Limb (tissue), 2 donors: Measurements from ENCODE around the gene SRSF2.
A peak's percentile ranks its signal among the peaks of the same experiment; 100 is the strongest.
"Not testable (repeated sequence)": the region's sequence is repeated elsewhere in the genome, so short reads cannot be mapped to it uniquely, and the experiment has no call there.

Source experiments
- DNase-seq, 2 donors: peaks; one replicate each; pipeline ENCODE4 v3.0.0-alpha.2; 2016; ENCODE audit errors: extremely low spot score in 2 of 2

The SRSF2 gene

DNA sequence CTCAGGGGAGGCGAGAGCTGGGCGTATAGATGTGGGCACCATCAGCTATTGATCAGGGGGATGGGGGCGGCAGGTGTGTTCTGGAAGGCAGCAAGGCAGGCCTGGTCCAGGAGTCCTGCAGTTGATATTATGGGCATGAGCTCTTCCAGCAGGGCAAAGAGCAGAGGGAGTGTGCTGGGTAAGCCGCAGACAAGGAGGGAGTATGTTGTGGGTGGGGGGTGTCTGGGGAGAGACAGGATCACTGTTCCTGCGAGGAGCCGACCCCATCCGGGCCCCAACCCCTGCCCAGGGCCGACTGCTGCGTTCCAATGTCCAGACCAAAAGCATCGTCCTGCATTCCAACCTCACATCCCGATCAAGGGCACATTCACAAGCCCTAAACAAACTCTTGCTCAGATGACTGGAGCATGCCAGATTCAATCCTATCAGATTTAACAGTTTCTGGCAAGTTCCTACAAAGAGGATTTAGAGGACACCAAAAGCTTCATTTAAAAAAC lies 35.6 kb downstream of the SRSF2 start:
- no peak for DNase-seq

DNA sequence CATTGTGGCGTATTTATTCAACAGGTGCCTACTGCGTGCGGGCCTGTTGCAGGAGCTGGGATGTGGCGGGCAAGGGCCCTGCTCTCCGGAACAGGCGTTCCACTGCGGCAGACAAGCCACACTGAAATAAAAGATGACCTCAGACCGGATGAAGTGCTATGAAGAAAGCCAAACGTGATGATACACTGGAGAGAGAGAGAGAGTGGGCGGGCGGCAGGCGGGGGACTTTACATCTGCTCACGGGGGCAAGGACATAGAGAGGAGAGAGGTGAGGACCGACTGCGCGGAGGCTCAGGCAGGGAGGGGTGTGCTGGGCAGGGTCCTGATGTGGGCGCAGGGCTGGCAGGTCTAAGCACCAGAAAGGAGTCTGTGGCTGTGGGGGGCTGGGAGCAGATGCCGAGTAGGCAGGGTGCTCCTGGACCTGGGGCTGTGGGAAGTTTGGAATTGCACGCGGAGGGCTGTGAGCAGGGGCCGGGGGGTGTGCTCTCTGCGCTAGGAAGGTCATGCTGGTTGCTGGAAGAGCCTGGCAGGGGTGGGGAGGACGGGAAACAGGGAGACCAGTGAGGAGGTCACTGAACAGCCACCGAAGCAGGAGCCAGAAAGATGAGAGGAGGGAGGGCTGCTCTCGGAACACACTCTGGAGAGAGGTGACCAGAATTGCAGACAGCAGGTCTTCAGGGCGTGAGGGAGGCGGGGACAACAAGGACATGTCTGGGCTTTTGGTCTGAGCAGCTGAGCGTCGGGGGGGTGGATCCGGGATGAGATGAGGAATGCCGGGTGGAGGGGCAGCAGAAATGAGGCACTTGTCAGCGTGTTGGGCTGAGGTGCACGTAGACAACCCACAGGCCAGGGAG lies 36.3 kb downstream of the SRSF2 start:
- peak; percentile 62 to 70 for DNase-seq

DNA sequence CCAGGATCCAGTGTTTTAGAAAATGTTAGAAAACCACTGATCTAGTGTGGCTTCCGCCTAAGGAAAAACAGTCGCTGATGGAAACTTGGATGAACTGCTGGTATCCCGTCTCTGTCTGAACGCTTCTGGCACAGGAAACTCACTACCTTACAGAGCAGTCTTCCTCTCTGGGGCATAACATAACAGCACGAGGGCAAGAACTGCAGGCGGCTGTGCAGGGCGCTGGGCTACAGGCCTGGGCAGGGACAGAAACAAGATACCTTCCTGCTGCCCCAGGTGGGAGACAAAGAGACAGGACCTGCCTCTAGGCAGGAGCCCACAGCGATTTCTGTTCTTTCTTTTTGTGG lies 36.9 kb downstream of the SRSF2 start:
- no peak for DNase-seq

DNA sequence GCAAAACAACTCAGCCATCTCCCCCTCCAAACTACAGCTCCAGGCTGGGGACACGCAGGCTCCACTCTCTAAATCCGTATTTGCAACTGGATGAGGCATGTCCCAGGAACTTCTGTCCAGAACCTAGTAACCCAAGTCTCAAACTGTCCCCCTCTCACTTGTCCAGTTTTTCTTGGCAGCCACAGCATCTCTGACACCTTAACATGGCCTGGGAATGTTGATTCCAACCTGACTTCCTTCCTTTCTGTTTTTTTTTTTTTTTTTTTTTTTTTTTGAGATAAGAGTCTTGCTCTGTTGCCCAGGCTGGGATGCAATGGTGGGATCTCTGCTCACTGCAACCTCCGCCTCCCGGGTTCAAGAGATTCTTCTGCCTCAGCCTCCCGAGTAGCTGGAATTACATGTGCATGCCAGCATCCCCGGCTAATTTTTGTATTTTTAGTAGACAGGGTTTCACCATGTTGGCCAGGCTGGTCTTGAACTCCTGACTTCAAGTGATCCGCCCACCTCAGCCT lies 38.6 kb downstream of the SRSF2 start:
- DNase-seq, result not testable (repeated sequence)

DNA sequence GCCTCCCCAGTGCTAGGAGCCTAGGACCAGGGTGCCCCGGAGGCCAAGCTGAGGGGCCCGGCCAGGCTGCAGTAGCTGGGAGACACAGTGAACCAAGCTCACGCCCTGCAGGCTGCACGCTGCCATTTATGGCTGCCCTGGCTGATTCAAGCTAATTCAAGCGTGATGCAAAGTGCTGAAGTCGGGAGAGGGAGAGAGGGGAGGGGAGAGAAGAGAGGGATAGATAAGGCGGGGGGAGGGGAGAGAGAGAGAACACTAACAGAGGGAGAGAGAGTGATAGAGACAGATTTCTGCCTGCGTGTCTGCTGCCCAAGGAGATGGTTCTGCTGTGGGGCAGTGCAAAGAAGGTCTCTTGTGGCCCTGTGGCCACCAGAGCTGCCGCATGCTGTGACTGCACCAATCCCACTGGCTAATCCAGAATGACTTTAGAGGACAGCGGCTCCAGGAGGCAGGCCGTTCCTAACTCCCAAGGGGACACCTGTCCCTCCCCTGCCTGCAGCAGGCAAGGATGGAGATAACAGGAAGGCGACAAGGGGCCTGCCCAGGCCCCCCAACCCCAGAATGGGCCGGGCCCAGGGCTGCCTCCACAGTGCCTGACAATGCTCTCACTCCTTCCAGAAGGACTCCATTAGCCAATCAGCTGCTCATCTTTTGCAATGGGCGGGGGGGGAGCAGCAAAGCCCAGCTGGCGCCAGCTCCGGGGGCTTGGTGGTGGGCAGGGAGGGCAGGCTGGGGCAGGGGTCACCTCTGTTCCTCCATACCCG lies 39.2 kb downstream of the SRSF2 start:
- DNase-seq, result peak in 1 of 2 donors; percentile 54

DNA sequence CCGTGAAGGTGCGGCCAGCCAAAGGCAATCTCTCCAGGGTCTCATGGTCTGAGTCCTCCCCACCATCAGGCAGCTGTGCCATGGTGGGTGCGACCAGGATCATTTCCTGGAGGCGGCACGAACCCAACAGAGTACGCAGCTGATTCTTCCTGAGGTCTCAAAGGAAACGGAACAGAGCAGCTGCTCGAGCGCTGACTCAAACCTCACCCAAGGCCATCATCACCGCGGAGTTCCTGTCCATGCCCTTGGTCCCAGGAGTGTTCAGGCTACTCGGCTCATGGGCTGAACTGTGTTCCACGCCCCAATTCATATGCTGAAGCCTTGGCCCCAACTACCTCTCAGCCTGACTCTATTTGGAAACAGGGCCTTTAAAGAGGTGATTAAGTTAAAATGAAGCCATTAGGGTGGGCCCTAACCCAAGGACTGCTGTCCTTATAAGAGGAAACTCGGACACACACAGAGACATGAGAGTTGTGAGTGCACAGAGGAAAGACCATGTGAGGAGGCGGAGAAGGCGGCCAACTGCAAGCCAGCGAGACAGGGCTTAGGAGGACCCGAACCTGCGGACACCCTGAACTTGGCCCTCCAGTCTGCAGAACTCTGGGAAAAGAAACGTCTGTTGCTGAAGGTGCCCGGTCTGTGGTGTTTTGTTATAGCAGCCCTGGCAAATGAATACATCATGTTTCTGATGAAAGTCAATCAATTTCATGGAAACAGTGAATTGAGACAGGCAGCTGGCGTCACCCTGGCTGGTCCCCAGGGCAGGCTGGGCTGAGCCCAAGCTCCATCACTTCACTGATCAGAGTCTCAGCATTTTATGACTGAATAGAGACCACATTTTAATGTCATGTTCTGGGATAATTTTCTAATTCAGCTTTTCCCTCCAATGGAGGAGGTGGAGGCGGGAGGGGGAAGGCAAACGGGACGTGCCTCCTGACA lies 40.1 kb downstream of the SRSF2 start:
- DNase-seq, result no peak

DNA sequence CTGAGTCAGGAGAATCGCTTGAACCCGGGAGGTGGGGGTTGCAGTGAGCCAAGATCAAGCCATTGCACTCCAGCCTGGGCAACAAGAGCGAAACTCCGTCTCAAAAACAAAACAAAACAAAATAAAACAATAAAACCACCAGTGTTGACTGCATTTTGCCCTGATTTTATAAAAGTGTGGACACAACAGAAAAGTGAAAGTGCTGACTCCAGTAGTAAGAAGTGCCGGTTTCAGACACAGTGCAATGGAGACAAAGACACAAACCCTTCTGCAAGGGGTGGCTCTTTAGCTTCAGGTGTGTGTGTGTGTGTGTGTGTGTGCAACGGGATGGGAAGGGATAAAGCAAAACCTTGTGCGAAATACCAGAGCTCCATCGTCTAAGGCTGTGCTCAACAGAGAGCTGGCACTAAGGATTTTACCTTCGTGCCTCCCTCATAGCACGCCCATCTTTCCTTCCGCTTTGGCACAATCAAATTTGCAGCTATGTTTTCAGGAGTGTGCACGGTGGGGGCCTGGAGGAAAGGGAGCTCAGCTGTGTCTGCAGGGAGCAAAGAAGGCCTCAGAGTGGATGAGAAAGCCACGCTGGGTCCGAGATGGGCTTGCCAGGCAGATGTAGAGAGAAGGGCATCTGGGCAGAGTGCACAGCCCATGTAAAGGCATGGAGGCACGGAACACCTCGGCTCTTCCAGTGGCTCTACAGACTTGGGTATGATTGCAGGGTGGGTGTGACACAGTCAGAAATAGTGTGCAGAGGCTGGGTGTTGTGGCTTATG lies 41.9 kb downstream of the SRSF2 start:
- DNase-seq, result no peak

DNA sequence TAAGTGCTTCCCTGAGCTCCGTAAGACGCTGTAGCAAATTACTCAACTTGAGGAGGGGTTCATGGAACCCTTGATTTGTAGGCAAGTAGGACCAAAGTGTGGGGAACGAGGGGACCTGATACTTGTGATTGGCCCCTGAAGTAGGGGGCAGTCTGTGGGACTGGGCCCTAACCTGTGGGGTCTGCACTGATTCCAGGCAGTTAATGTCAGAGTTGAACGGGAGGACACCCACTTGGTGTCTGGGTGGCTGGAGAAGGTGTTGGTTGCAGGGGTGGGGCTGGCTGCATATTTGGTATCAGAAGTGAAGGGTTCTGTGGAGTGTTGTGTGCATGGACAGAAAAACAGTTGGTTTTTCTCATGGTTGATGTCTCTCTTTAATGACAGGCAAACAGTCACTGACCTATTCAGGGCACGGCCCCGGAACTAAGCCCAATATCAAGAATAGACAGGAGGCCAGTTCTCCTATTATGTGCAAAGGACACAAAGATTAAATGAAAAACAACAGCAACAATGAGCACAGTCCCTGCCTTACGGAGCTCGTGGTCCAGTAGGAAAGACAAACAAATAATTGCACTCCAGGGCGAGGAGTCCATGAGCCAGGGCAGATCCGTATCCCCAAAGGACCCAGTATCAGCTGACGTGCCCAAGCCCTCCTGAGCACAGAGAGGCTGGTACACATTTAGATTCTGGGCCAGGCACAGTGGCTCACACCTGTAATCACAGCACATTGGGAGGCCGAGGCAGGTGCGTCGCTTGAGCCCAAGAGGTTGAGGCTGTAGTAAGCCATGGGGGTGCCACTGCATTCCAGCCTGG lies 45.5 kb downstream of the SRSF2 start:
- DNase-seq, result no peak

DNA sequence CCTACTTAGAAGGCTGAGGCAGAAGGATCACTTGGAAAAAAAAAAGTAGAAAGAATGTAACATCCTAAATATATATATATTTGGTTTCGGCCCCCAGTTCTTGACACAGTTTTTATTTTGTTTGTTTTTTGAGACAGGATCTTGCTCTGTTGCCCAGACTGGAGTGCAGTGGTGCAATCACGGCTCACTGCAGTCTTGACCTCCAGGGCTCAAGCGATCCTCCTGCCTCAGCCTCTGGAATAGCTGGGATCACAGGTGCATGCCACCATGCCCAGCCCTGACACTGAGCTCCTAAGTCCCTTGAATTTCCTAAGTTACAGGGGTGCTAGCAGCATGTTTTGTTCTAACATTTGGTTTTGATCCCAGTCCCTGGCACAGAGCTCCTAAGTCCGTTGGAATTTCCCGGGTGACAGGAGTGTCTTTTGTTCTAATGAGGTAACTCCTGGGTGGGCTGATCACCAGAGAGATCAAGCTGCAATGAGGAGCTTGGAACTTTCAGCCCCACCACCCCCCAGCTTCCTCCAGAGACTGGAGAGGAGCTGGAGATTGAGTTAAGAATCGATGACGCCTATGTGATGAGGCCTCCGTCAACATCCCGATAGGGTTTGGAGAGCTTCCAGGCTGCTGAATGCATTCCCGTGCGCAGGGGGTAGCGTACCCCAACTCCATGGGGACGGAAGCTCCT lies 46.4 kb downstream of the SRSF2 start:
- no peak for DNase-seq

DNA sequence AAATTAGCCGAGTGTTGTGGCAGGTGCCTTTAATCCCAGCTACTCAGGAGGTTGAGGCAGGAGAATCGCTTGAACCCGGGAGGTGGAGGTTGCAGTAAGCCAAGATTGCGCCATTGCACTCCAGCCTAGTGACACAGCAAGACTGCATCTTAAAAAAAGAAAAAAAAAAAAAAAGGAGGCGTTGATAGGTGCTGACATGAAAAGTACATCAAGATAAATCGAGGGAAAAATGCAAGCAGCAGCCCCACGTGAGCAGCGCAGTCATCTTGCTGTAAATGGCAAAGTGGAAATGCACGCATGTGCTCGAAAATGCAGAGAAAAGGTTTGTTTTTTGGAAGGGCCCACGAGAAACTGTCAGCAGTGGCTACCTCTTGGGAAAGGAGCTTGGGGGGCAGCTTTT lies 47.3 kb downstream of the SRSF2 start:
- no peak for DNase-seq

DNA sequence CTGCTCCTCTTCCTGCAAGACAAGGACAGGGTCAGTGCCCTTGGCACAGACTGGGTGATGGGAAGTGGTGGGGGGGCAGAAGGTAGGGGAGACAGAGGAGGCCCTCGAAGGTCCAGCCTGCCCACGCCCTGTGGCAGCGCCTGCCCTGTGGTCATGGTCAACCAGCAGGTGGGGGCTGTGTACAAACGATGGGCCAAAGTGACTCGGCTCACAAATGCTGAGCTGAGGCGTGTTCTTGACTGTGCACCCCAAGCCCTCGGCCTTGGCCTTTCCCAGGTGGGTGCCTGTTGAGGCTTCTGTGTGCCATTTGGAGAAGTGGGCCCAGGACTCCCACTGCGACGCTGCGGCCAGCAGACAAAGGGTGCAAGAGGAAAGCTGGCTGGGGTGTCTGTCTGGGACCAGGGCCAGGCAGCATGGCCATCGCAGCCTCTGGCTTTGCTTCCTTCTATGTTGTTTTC lies 48.9 kb downstream of the SRSF2 start:
- DNase-seq, result no peak

DNA sequence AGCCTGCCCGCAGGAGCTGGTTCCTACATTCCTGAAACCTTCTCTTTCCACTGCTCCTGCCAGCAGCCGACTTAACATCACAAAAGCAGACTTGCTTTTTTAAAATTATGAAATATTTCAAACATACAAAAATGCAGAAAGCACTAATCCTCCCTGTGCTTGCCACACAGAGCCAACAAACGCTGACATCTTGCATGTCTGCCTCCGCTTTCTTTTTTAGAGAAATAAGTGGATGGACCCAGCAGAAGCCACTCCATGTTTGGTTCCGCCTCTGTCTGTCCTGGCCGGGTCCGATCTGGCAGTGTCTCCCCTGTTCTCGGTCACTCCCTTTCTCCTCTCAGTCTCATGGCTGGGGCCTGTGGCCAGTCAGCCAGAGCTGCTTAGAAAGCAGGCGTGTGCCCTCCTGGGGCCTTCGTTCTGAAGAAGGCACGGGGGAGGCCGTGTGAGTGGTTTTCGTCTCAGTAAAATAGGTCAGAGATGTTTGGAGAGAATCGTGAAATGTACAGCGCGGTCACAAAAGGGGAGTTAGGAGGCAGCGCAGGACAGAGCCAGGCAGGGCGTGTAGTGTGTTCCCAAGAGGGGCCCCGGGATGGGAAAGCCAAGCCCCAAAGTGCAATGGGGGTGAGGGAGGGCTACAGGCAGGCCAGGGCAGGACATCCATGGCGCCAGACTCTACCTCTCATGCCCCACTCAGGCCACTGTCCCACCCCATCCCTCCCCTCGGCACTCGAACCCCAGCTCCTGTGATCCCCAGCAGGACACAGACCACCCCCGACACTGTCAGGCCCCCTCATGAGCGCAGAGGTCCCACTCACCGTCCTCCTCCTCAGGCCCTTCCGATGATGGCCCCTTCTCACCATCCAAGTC lies 49.6 kb downstream of the SRSF2 start:
- DNase-seq, result no peak

DNA sequence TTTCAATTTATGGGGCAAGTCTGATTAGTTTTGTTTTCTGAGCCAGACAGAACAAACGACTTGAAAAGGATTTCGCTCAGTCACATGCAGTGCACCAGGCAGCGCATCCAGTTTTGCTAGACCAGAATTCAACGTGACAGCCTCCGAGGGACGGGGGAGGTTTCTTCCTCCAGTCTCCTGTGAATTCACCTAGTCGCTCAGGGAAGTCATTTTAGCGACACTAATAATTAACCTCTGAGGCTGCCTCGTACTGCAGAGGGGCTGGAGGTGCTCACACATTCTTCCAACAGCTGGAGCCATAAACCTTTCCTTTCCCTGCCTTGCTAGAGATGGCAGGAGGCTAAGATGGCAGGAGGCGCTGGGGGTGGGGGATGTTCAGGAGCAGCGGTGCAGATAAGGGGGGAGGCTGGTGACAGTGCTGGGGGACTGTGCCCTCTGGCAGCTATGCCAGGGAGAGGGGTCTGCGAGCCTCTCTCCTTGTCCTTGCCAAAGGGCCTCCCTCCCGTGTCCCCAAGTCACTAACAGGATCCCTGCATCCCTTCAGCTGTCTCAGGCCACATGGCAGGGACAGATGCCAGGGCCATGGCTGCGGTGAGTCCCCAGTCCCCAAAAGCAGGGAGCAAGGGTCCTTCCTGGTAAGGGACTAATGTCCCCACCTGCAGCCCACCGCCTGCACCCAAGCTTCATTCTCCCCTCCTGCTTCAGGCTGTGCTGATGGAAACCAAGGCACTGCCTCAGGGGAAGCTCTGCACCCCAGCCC lies 50.4 kb downstream of the SRSF2 start:
- DNase-seq, result no peak

DNA sequence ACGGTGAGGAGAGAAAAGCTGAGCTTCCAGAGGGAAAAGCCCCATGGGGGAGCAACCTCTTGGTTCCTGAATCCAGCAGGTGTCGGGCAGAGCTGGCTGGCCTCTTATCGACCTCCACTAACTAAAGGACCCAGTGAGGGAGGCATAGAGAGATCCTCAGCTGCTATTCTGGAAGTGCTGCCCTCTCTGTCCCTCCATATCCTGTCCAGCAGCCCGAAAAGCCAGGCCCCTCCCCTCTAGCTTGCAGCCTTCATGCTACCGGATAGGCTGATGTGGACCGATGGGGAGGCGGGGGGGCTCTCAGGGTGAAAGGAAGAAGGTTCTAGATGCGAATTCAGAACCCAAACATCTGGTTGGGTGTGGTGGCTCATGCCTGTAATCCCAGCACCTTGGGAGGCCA lies 51.3 kb downstream of the SRSF2 start:
- no peak for DNase-seq

DNA sequence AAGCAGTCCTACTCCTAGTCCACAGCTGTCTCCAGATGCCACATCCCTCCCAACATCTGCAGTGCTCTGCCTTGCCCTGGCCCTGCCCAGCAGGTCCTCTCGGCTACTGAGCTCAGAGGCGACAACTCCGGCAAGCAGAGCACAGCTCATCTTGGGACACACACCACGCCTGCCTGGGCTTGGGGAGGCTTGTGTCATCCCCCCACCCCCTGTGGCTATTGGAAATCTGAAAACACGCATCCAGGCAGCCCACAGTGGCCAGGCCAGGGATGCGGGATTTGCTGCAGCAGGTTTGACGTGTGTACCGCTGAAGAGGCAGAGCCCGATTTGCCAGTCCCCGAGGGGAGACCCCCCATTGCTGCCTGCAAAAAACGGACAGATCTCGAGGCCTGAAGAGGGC lies 51.8 kb downstream of the SRSF2 start:
- DNase-seq, result no peak

DNA sequence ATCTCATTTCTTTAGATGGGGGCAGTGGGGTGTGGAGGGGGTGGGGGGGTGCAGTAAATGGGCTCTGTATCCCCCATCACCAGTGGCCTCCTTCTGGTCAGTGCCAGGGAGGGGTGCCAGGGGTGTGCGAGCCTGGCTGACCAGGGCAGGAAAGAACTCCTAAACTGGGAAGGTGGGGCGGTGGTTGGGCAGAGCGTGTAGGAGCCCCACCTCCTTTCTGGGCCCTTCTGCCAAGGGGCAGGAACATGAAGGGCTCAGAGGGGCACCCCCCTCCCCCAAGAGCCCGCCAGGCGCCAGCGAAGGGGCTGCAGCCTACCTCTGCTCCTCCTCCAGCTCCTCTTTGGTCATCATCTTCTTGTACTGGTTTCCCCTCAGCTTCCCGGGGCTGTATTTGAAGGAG lies 52.4 kb downstream of the SRSF2 start:
- DNase-seq, result no peak
